ENCODE results near the gene TUBA3C.
"Not testable (repeated sequence)": the region's sequence is repeated elsewhere in the genome, so short reads cannot be mapped to it uniquely, and the experiment has no call there.

GRCh38 chr13:19189911-19190310, 8.3 kb upstream of the TUBA3C start:
- not testable (repeated sequence) for TF ChIP-seq POLR2A (IDR thresholded peaks at IDR 0.05)
- TF ChIP-seq, protein P1, sequence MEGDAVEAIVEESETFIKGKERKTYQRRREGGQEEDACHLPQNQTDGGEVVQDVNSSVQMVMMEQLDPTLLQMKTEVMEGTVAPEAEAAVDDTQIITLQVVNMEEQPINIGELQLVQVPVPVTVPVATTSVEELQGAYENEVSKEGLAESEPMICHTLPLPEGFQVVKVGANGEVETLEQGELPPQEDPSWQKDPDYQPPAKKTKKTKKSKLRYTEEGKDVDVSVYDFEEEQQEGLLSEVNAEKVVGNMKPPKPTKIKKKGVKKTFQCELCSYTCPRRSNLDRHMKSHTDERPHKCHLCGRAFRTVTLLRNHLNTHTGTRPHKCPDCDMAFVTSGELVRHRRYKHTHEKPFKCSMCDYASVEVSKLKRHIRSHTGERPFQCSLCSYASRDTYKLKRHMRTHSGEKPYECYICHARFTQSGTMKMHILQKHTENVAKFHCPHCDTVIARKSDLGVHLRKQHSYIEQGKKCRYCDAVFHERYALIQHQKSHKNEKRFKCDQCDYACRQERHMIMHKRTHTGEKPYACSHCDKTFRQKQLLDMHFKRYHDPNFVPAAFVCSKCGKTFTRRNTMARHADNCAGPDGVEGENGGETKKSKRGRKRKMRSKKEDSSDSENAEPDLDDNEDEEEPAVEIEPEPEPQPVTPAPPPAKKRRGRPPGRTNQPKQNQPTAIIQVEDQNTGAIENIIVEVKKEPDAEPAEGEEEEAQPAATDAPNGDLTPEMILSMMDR (IDR thresholded peaks at IDR 0.05): not testable (repeated sequence)
